NCI-H2029 (cell line): Measurements from ENCODE around the gene LDLRAP1.
A peak's percentile ranks its signal among the peaks of the same experiment; 100 is the strongest.
"Not testable (repeated sequence)": the region's sequence is repeated elsewhere in the genome, so short reads cannot be mapped to it uniquely, and the experiment has no call there.

Source experiments
- DNase-seq: peaks from one replicate; lab custom pipeline; 2025; lab: John Stamatoyannopoulos, UW

LDLRAP1 gene

GRCh38 chr1:25543425-25544242 is at the start of gene LDLRAP1:
TSS of gene LDLRAP1 (plus strand) at chr1:25543606. CDS start at chr1:25543699, 93 bp downstream.
- peak; percentile 9 for DNase-seq

- no peak for DNase-seq
Observed at GRCh38 chr1:25494952-25495351, 48.5 kb upstream of the LDLRAP1 start.

DNA sequence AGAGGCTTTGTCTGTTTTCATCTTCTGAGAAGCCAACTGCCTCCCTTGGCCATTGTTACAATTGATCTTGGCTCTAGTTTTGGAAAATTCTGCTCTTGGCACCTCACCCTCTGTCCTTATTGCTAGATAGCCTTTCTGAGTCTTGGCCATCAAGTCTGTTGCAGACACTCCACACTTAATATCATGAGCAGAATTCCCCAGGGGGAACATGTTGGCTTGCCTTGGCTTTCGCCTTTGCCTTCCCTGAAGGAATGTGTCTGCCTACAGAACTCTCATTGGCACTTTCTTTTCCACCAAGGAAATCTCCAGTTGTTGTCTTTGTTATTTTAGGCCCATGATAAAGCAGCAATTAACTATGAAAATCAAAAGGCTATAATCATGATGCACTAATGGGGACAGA is 42.7 kb upstream of the LDLRAP1 start:
- DNase-seq, result no peak

DNA sequence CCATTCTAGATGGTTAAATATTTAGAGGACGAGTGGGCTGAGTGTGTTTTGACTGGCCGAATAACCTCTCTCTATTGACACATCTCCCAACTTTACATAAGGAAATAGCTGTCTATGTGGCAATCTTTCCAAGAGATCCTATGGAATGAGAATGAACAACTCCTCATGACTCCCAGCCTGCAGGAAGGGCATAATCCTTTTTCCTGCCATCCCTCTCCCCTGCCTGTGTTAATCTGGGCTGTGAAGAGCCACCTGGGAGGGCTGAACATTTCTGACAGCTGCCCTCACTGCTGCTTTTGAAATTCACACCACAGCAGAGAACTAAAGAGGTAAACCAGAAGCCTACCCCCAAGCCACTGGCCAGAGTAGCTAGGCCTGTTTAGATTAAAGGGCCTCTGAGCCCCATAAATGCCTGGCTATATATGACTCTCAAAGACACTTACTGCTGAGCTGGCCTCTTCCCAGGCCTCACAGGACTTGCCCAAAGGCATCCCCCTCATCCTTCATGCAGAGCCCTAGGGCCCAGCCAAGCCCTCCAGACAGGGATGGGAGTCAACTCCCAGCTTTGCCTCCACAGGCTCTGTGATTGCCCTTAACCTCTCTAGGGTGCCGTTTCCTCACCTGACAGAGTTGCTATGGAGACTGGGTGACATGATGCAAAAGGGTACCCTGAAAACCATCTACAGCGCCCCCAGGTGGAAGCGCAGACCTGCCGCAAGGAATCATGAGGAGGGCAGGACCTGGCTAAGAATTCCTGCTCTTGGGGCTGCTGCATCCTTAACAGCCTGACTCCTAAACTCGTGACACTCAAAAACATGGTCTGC is 42.0 kb upstream of the LDLRAP1 start:
- DNase-seq, result no peak

GRCh38 chr1:25502957-25503356 is 40.4 kb upstream of the LDLRAP1 start:
- no peak for DNase-seq

DNA sequence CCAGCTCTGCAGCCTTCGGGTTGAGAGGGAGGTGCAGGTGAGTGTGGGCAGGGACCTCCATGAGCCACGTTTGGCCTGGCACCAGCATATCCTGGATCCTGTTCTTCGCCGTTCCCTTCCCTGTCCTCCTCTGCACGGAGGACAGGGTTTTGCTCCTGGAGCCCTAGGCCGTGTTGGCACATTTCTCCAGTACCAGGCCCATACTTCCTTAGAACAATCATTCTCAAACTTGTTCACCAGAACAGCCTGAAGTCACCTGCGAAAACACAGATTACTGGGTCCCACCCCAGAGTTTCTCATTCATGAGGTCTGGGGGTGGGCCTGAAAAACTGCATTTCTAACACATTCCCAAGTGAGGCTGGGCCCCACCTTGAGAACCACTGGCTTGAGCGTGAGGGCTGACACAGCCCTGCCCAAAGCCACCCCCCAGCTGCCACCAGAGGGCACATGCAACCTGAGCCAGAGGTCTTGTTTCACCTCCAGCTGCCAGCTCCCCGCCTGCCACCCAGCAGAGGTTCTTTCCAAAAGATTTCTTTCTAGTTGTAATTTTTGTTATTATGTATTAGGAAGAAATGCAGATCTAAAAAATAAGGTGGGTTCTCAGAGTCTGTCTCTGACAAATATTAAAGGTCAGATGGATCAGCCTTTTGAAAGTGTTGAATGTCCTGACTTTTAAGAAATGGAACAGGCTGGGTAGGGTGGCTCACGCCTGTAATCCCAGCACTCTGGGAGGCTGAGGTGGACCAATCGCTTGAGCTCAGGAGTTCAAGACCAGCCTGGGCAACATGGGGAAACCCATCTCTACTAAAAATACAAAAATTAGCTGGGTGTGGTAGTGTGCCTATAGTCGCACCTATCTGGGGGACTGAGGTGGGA is 39.6 kb upstream of the LDLRAP1 start:
- no peak for DNase-seq

DNA sequence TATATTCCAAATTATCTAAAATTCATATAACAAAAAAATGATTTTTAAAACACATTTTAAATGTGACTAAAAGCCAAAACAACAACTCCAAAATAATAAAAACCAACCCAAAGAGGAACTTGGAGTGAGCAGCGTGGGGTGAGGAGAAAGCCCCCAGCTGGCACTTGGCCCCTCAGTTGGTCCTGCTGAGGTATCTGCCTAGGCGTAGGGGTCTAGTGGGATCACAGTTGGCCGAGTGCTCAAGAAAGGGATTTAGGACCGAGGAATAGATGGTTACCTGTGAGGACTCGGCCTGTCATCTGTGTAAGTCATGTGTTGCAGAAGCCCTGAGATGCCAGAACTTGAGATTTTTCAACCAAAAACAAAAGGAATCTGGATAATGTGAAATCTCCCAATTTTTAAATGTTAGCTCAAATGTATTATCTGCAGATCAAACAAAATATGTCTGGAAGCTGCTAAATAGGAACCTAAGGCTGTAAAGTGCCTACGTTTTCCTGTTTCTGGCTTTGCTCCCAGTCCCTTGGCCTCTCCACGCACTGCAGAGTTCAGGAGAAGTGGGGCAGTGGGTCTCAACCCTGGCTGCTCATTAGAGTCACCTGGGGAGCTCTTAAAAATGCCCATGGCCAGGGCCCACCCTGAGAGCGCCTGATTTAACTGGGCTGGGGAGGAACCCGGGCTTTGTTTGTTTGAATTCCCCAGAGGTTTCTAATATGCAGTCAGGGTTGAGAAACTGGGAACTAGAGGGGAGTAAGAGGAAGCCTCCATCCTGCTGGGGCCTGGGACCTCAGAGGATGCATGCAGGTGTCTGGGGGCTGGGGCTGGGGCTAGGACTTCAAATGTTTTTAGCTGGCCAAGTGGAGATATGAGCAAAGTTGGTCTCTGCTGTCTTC is 38.5 kb upstream of the LDLRAP1 start:
- no peak for DNase-seq

DNA sequence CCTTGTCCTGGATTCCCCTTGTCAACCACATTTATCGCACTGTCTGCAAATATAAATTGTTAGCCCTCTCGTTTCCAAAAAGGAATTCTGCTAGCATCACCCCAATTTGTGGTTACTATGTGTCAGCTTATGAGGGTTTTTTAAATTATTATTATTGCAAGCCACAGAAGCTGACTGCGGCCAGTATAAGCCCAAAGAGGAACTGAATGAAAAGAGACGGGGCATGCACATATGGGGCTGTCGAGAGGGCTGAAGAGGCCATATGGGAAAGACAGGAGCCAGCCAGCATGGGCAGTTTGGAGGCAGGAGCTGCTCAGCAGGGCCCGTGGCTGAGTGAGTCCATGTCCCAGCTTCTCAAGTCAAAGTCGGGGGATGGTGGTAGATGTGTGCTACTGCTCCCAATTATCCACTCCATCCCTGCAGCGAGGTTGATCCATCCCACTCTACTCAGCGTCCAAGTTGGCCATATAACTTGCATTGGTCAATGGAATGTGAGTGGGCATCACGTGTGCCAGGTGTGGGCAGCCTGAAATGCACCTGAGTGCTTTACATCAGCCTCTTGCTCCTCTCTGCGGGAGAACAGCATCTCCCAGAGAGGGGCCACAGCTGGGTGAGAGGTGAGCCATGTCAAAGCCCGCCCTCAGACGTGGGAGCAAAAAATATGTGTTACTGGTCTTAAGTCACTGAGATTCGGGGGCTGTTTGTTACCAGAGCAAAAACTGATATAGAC is 37.6 kb upstream of the LDLRAP1 start:
- DNase-seq, result no peak

DNA sequence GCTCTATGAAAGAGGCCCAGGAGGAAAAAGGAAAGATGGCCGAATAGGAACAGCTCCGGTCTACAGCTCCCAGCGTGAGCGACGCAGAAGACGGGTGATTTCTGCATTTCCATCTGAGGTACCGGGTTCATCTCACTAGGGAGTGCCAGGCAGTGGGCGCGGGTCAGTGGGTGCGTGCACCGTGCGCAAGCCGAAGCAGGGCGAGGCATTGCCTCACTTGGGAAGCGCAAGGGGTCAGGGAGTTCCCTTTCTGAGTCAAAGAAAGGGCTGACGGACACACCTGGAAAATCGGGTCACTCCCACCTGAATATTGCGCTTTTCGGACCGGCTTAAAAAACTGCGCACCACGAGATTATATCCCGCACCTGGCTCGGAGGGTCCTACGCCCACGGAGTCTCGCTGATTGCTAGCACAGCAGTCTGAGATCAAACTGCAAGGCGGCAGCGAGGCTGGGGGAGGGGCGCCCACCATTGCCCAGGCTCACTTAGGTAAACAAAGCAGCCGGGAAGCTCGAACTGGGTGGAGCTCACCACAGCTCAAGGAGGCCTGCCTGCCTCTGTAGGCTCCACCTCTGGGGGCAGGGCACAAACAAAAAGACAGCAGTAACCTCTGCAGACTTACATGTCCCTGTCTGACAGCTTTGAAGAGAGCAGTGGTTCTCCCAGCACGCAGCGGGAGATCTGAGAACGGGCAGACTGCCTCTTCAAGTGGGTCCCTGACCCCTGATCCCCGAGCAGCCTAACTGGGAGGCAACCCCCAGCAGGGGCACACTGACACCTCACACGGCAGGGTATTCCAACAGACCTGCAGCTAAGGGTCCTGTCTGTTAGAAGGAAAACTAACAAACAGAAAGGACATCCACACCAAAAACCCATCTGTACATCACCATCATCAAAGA is 36.6 kb upstream of the LDLRAP1 start:
- DNase-seq, result not testable (repeated sequence)

- no peak for DNase-seq
Observed at GRCh38 chr1:25513666-25514065, 29.7 kb upstream of the LDLRAP1 start.

DNA sequence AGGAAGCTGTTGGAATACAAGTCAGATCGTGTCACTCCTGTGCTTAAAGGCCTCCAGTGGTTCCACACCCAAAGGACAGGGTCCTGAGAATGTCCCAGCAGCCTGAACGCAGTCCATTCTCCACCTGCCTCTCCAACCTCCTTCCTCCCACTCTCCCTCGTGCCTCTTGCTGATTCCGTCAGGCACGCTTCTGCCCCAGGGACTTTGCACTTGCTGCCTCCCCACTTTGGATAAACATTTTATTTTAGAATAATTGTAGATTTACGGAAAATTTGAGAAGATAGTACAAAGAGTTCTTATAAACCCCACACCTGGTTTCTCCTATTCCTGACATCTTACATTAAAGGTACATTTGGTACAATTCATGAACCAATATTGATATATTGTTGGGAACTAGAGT is 28.4 kb upstream of the LDLRAP1 start:
- no peak for DNase-seq

- no peak for DNase-seq
Observed at GRCh38 chr1:25516686-25517085, 26.7 kb upstream of the LDLRAP1 start.

- DNase-seq, result no peak
Observed at GRCh38 chr1:25517476-25518394, 25.7 kb upstream of the LDLRAP1 start.

GRCh38 chr1:25519624-25520023 is 23.8 kb upstream of the LDLRAP1 start:
- no peak for DNase-seq

GRCh38 chr1:25520446-25521061 is 22.9 kb upstream of the LDLRAP1 start:
- peak; percentile 23 for DNase-seq

- DNase-seq, result no peak
Observed at GRCh38 chr1:25522031-25522655, 21.3 kb upstream of the LDLRAP1 start.

DNA sequence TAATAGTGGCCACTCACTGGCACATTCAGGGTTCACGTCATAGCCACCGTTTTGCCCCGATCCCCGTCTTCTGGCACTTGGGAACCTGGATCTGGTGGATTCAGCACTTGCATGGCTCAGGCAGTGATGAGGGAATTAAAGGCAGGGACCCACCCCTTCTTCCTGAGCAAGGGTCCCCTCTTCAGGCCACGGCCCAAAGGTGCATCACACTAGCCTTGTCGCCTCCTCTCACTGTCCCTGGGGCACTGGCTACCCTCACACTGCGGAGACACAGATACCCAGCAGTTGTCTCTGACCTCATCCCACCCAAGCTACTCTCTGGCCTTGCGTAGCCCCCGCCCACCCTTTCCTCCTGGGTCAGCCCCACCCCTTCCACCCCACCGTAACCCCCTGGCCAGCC is 19.9 kb upstream of the LDLRAP1 start:
- DNase-seq, result no peak
